Neural progenitor cell (in vitro differentiated cells): ENCODE data around the gene ADARB2. TPM values are rescaled to one million over a fixed set of nuclear protein-coding genes. Genes with fewer than 3 reads are reported as not detected.

Source experiments
- DNase-seq: peaks from one replicate; pipeline ENCODE4 v3.0.0-alpha.2; 2016; ENCODE audit warnings: low spot score
- H2AFZ ChIP-seq: fragments of 200-600 bp; sonication (generic); replicated peaks from 2 replicates; pipeline ENCODE4 v1.6.1; 2016; ENCODE audit warnings: antibody characterized with exemption
- H3F3A ChIP-seq: fragments of 200-600 bp; sonication (generic); 2 replicates; pipeline ENCODE4 v1.6.1; 2016; ENCODE audit warnings: antibody characterized with exemption, low read depth
- H3K27ac ChIP-seq: fragments of 200-600 bp; sonication (generic); 2 replicates; pipeline ENCODE4 v1.5.1; 2016; ENCODE audit warnings: mild to moderate bottlenecking
- H3K27me3 ChIP-seq: fragments of 200-600 bp; sonication (generic); 2 replicates; pipeline ENCODE4 v1.6.1; 2016; ENCODE audit warnings: mild to moderate bottlenecking, moderate library complexity
- H3K36me3 ChIP-seq: fragments of 200-600 bp; sonication (generic); 2 replicates; pipeline ENCODE4 v1.5.1; 2016
- H3K4me1 ChIP-seq: fragments of 200-600 bp; sonication (generic); 2 replicates; pipeline ENCODE4 v1.6.1; 2016; ENCODE audit warnings: mixed run types
- H3K4me2 ChIP-seq: fragments of 200-600 bp; sonication (generic); 2 replicates; pipeline ENCODE4 v1.6.1; 2016
- H3K4me3 ChIP-seq: fragments of 200-600 bp; sonication (generic); 2 replicates; pipeline ENCODE4 v1.5.1; 2016
- H3K79me2 ChIP-seq: fragments of 200-600 bp; sonication (generic); 2 replicates; pipeline ENCODE4 v1.6.1; 2016; ENCODE audit warnings: low read depth
- H3K9ac ChIP-seq: fragments of 200-600 bp; sonication (generic); 2 replicates; pipeline ENCODE4 v1.6.1; 2016
- H3K9me3 ChIP-seq: fragments of 200-600 bp; sonication (generic); 2 replicates; pipeline ENCODE4 v1.5.1; 2016; ENCODE audit warnings: low read depth
- H4K20me1 ChIP-seq: fragments of 200-600 bp; sonication (generic); 2 replicates; pipeline ENCODE4 v1.6.1; 2016; ENCODE audit warnings: low read depth
- H3K27ac Mint-ChIP-seq: 3 replicates; pipeline ENCODE4 v1.8.0; 2021; ENCODE audit warnings: mixed read lengths
- H3K27me3 Mint-ChIP-seq: 2 replicates; pipeline ENCODE4 v1.8.0; 2022; ENCODE audit warnings: low read depth, mild to moderate bottlenecking, inconsistent platforms, moderate library complexity, mixed read lengths; ENCODE audit not compliant: insufficient read depth
- H3K36me3 Mint-ChIP-seq: 3 replicates; pipeline ENCODE4 v1.8.0; 2021; ENCODE audit warnings: mixed read lengths
- H3K4me1 Mint-ChIP-seq: 3 replicates; pipeline ENCODE4 v1.8.0; 2021; ENCODE audit warnings: mixed read lengths
- H3K4me3 Mint-ChIP-seq: 3 replicates; pipeline ENCODE4 v1.8.0; 2021; ENCODE audit warnings: mild to moderate bottlenecking, moderate library complexity, mixed read lengths
- H3K9me3 Mint-ChIP-seq: 3 replicates; pipeline ENCODE4 v1.8.0; 2020; ENCODE audit warnings: mixed read lengths
- EZH2 ChIP-seq: fragments of 200-600 bp; sonication (generic); IDR thresholded peaks from 2 replicates; pipeline ENCODE4 v1.6.1; 2017; ENCODE audit warnings: antibody characterized with exemption, mild to moderate bottlenecking, moderate library complexity
- EZH2phosphoT487 ChIP-seq: fragments of 200-600 bp; sonication (generic); IDR thresholded peaks from 2 replicates; pipeline ENCODE4 v1.6.1; 2017; ENCODE audit warnings: antibody characterized with exemption
- total RNA-seq: library from RNA; depleted of rRNA; stranded (reverse); fragments of >200 nt; gene quantifications from 2 replicates; pipeline ENCODE4 v1.2.3, GENCODE V29; 2015; ENCODE audit warnings: low replicate concordance
- TF ChIP-seq, protein P1 (sequence below): fragments of 200-600 bp; sonication (generic); IDR thresholded peaks from 2 replicates; pipeline ENCODE4 v1.5.1; 2017; ENCODE audit warnings: antibody characterized with exemption, mild to moderate bottlenecking

ADARB2 gene
- total RNA-seq, 1 donor from 2014 or later = not detected

DNA sequence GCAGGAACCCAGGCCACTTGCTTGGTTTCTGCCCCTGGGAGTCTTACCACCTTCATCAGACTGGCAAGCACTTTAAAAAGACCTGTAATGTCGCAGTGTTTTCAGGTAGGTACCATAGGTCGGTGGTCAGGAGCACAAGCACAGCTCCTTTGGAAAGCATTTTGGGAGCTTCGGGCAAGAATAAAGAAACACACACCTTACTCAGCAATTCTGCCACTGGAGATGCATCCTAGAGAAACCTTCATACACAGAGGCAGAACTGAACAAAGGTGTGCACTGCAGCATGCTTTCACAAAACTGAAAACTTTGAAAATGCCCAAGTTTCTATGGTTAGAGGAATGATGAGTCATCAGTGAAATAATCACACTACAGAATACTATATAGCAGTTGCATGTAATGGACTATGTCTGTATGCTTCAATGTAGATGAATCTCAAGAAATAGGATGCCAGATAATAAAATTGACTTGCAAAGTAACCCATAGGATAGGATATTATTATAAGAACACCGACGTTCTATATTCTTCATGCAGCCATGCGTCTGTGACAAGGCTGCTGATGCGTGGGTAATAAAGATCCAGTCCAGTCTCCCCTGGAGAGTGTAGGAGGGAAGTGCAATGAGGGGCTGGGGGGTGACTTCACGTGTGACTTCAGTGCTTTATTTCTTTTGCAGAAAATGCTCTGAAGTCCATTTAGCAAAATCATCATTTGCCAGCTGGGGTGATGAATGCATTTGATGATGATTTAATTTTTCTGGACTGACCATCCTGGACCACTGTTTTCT lies 371.6 kb downstream of the ADARB2 start:
- no peak overlapping the region for H3K4me3 Mint-ChIP-seq
- peak overlapping the region; percentile 60 for H3K27ac Mint-ChIP-seq
- no peaks in the 10 kb centered on the region for H4K20me1 ChIP-seq
- H3K79me2 ChIP-seq = no peaks in the 10 kb centered on the region
- H3K27me3 Mint-ChIP-seq = peaks cover 4% of the 10 kb centered on the region
- no peak overlapping the region for H3K27ac ChIP-seq
- H3F3A ChIP-seq = peaks cover 6% of the 10 kb centered on the region
- H2AFZ ChIP-seq = no peak overlapping the region
- no peaks in the 10 kb centered on the region for H3K9me3 Mint-ChIP-seq
- H3K36me3 Mint-ChIP-seq = no peaks in the 10 kb centered on the region
- H3K27me3 ChIP-seq = no peaks in the 10 kb centered on the region
- peaks cover 30% of the 10 kb centered on the region for H3K4me1 Mint-ChIP-seq
- H3K4me1 ChIP-seq = peaks cover 13% of the 10 kb centered on the region
- no peaks in the 10 kb centered on the region for H3K9me3 ChIP-seq
- no peak for TF ChIP-seq EZH2phosphoT487
- TF ChIP-seq, protein P1, sequence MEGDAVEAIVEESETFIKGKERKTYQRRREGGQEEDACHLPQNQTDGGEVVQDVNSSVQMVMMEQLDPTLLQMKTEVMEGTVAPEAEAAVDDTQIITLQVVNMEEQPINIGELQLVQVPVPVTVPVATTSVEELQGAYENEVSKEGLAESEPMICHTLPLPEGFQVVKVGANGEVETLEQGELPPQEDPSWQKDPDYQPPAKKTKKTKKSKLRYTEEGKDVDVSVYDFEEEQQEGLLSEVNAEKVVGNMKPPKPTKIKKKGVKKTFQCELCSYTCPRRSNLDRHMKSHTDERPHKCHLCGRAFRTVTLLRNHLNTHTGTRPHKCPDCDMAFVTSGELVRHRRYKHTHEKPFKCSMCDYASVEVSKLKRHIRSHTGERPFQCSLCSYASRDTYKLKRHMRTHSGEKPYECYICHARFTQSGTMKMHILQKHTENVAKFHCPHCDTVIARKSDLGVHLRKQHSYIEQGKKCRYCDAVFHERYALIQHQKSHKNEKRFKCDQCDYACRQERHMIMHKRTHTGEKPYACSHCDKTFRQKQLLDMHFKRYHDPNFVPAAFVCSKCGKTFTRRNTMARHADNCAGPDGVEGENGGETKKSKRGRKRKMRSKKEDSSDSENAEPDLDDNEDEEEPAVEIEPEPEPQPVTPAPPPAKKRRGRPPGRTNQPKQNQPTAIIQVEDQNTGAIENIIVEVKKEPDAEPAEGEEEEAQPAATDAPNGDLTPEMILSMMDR = no peak
- TF ChIP-seq EZH2 = no peak
- no peak overlapping the region for H3K4me3 ChIP-seq
- H3K9ac ChIP-seq = no peak overlapping the region
- no peaks in the 10 kb centered on the region for H3K36me3 ChIP-seq
- no peak overlapping the region for H3K4me2 ChIP-seq
- no peak for DNase-seq

GRCh38 chr10:1364151-1364910 lies 373.0 kb downstream of the ADARB2 start:
- Histone ChIP-seq H4K20me1 (no peaks in the 10 kb centered on the region), H3K9ac (no peak overlapping the region), H3K9me3 (no peaks in the 10 kb centered on the region), H2AFZ (no peak overlapping the region), H3K27me3 (no peaks in the 10 kb centered on the region), H3K79me2 (no peaks in the 10 kb centered on the region), H3K4me3 (no peak overlapping the region), H3K36me3 (no peaks in the 10 kb centered on the region), H3F3A (peaks cover 5% of the 10 kb centered on the region), H3K27ac (no peak overlapping the region), H3K4me2 (no peak overlapping the region), H3K4me1 (peaks cover 16% of the 10 kb centered on the region)
- Mint-ChIP-seq H3K27ac (no peak overlapping the region), H3K36me3 (no peaks in the 10 kb centered on the region), H3K27me3 (peaks cover 6% of the 10 kb centered on the region), H3K9me3 (no peaks in the 10 kb centered on the region), H3K4me1 (peaks cover 38% of the 10 kb centered on the region), H3K4me3 (no peak overlapping the region)
- no peak for TF ChIP-seq EZH2
- TF ChIP-seq, protein P1 = no peak
- TF ChIP-seq EZH2phosphoT487 = no peak
- DNase-seq = no peak

DNA sequence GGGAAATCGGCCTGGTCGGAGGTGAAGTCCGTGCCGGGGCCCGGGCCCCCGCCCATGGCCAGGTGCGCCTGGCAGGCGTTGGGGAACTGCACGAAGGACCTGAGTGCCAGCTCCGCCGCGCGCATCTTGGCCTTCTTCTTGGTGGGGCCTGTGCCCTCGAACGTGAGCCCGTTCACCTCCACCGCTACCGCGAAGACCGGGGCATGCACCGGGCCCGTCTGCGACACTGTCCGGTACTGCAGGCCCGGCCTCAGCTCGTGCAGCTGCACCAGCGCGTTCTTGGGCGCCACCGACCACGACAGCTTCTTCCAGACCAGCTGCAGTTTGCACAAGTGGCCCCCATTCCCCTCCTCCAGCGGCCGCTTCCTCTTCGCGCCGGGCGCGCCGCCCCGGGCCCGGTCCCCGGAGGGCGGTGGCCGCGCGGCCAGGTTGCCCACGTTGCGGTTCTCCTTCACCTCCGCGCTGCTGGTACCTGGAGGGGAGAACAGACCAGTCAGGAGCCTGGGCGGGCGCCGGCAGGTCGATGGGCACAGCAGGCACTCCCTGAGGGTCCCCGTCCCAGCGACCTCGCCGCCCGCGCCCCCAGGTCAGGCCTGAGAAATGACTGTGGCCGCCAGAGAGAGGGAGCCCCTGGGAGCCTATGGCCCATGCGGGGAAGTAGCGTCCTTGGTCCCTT lies 373.7 kb downstream of the ADARB2 start:
- no peaks in the 10 kb centered on the region for H4K20me1 ChIP-seq
- no peak overlapping the region for H3K4me2 ChIP-seq
- H3K4me3 ChIP-seq = no peak overlapping the region
- no peak overlapping the region for H2AFZ ChIP-seq
- Mint-ChIP-seq H3K36me3 (no peaks in the 10 kb centered on the region), H3K27me3 (peaks cover 6% of the 10 kb centered on the region), H3K4me1 (peaks cover 38% of the 10 kb centered on the region), H3K9me3 (no peaks in the 10 kb centered on the region), H3K27ac (no peak overlapping the region), H3K4me3 (no peak overlapping the region)
- no peaks in the 10 kb centered on the region for H3F3A ChIP-seq
- no peak overlapping the region for H3K27ac ChIP-seq
- no peak for TF ChIP-seq EZH2phosphoT487
- TF ChIP-seq, protein P1 = no peak
- TF ChIP-seq EZH2 = no peak
- peaks cover 9% of the 10 kb centered on the region for H3K4me1 ChIP-seq
- no peaks in the 10 kb centered on the region for H3K79me2 ChIP-seq
- H3K9me3 ChIP-seq = no peaks in the 10 kb centered on the region
- no peak for DNase-seq
- H3K9ac ChIP-seq = no peak overlapping the region
- no peaks in the 10 kb centered on the region for H3K36me3 ChIP-seq
- H3K27me3 ChIP-seq = no peaks in the 10 kb centered on the region
